Stimulated activated CD8-positive, alpha-beta memory T cell treated with anti-CD3 and anti-CD28 coated beads, Interleukin-2, amount 100 ng/mL, for 1 hour (primary cell): Measurements from ENCODE around the gene CHRD.

Experiments
- DNase-seq, 2 donors: peaks; one replicate each; pipeline ENCODE4 v3.0.0-alpha.2; 2020; ENCODE audit warnings: low read depth in 2 of 2

CHRD gene

GRCh38 chr3:184381261-184382224 lies 1.7 kb downstream of the CHRD start:
- no peak for DNase-seq

GRCh38 chr3:184382326-184383032 lies 2.6 kb downstream of the CHRD start:
- DNase-seq = no peak

- DNase-seq = no peak
Measured at GRCh38 chr3:184383033-184383740, 3.3 kb downstream of the CHRD start.

- DNase-seq = no peak
Measured at GRCh38 chr3:184384342-184384741, 4.5 kb downstream of the CHRD start.

- DNase-seq = no peak
Measured at GRCh38 chr3:184384856-184385422, 5.1 kb downstream of the CHRD start.

GRCh38 chr3:184386047-184386806 lies 6.4 kb downstream of the CHRD start:
- no peak for DNase-seq

GRCh38 chr3:184387174-184387714 lies 7.4 kb downstream of the CHRD start:
- no peak for DNase-seq

GRCh38 chr3:184388164-184388935 lies 8.5 kb downstream of the CHRD start:
- DNase-seq = no peak

GRCh38 chr3:184388936-184389230 lies 9.0 kb downstream of the CHRD start:
- DNase-seq = no peak

GRCh38 chr3:184389384-184389783 lies 9.5 kb downstream of the CHRD start:
- DNase-seq = no peak

GRCh38 chr3:184389935-184390528 lies 10.2 kb downstream of the CHRD start:
- no peak for DNase-seq

- DNase-seq = no peak
Measured at GRCh38 chr3:184391266-184391665, 11.4 kb downstream of the CHRD start.

GRCh38 chr3:184395320-184395660 lies 15.4 kb downstream of the CHRD start:
- DNase-seq = no peak

- DNase-seq = no peak
Measured at GRCh38 chr3:184399410-184399809, 19.6 kb downstream of the CHRD start.

- DNase-seq = no peak
Measured at GRCh38 chr3:184405075-184406030, 25.5 kb downstream of the CHRD start.

- DNase-seq = no peak
Measured at GRCh38 chr3:184409331-184409926, 29.6 kb downstream of the CHRD start.

- no peak for DNase-seq
Measured at GRCh38 chr3:184409946-184410500, 30.2 kb downstream of the CHRD start.
